Hair follicle dermal papilla cell (primary cell): ENCODE measurements around the gene OR2T33. TPM values are rescaled to one million over a fixed set of nuclear protein-coding genes. Genes with fewer than 3 reads are reported as not detected.

ENCODE experiments used
- total RNA-seq: library from RNA; depleted of rRNA; stranded (reverse); fragments of >200 nt; gene quantifications from 2 replicates; pipeline ENCODE4 v1.2.3, GENCODE V29; 2012

The OR2T33 gene, protein sequence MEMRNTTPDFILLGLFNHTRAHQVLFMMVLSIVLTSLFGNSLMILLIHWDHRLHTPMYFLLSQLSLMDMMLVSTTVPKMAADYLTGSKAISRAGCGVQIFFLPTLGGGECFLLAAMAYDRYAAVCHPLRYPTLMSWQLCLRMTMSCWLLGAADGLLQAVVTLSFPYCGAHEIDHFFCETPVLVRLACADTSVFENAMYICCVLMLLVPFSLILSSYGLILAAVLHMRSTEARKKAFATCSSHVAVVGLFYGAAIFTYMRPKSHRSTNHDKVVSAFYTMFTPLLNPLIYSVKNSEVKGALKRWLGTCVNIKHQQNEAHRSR
- total RNA-seq, result not detected in 2 replicates

DNA sequence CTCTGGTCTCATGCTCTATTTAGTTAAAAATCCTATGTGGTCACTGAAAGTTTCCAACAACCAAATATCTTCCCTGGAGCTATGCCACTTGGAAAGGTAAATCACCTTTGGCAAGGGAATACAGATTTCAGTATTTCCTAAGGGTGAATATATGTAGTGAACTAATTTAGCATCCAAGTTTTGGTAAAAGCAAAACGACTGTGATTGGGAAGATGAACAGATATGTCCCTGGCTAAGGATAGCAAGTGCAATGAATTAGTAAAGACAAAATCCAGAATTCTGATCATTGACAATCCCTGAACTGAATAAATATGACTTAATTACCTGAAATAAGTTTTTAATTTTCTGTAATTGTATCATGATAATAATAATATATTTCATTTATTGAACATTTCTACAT is at the start of gene OR2T33:
OR2T33 (minus strand) TSS at position 101 of the 400 bp plus-strand sequence. CDS start 4,162 bp downstream, outside the sequence.

DNA sequence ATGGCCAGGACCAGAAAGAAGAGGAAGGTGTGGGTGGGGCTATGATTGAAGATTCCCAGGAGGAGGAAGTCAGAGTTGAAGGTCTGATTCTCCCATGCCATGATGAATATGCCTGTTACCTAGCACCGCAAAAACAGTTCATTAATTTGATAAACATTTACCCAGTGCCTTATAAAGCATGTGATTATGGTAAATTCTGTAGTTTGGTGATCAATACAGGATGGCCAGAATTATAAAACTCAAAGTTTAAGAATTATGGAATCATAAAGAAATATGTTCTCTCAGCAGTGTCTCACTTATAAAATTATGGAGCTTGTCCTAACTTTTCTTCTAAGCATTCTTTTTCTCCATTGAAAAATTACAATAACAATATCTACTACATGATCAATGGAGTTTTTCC is 46.7 kb upstream of the OR2T33 start, which contains the start of gene OR2M7:
OR2M7 (minus strand) TSS at position 101 of the 400 bp plus-strand sequence; CDS start at position 101, 0 bp downstream.

GRCh38 chr1:248303324-248303723 is 25.5 kb upstream of the OR2T33 start, which contains the start of gene OR2T12:
TSS of gene OR2T12 (minus strand) at chr1:248303424. CDS start at chr1:248295578, 7,846 bp downstream.

DNA sequence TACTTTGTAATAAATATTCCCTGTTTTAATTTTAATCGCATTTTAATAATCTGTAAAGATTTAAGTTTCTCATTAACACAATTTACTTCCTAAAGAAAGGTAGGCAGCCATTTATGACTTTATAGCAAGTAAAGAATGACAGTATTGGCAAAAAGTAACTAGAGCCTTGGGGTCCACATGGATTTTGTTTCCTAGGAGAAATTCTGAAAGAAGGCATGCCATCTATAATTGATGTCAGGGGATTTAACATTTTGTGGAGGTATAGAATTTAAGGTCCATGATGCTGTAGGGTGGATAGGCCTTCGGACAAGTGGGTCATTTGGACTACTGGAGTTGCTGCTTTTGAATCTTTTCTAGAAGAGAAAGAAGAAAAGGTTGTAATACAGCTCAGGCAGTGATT is 46.7 kb downstream of the OR2T33 start, which contains the start of gene OR2M4:
OR2M4 (plus strand) TSS at position 301 of the 400 bp plus-strand sequence. CDS start 7,512 bp downstream, outside the sequence.

Other genes with a start within 250 kb of the OR2T33 start
- gene OR2L2, start 247.9 kb downstream of the OR2T33 start, total RNA-seq, result under 0.01 TPM in 1 of 2 replicates, not detected in the other
- gene OR2L3, start 231.1 kb downstream of the OR2T33 start, total RNA-seq, result 0.16 TPM in 1 of 2 replicates, not detected in the other
- 0.16 TPM in 1 of 2 replicates, not detected in the other for gene OR2L13, start 182.8 kb downstream of the OR2T33 start, total RNA-seq
- gene OR2M5, start 132.8 kb downstream of the OR2T33 start, total RNA-seq, result not detected in 2 replicates
- not detected in 2 replicates for gene OR2M2, start 103.2 kb downstream of the OR2T33 start, total RNA-seq
- under 0.01 and 0.12 TPM in 2 replicates for gene OR2M3, start 80.7 kb downstream of the OR2T33 start, total RNA-seq
- under 0.01 and 0.12 TPM in 2 replicates for gene OR2M4, start 46.6 kb downstream of the OR2T33 start, total RNA-seq
- gene OR2T12, start 25.4 kb upstream of the OR2T33 start, total RNA-seq, result not detected in 2 replicates
- not detected in 2 replicates for gene OR2M7, start 46.6 kb upstream of the OR2T33 start, total RNA-seq
- gene OR14C36, start 70.8 kb upstream of the OR2T33 start, total RNA-seq, result not detected in 2 replicates
- gene OR2T4, start 83.7 kb upstream of the OR2T33 start, total RNA-seq, result not detected in 2 replicates
- not detected in 2 replicates for gene OR2T6, start 97.8 kb upstream of the OR2T33 start, total RNA-seq
- gene OR2T1, start 125.1 kb upstream of the OR2T33 start, total RNA-seq, result not detected in 2 replicates
- gene OR2T2, start 167.7 kb upstream of the OR2T33 start, total RNA-seq, result not detected in 2 replicates
- gene OR2T3, start 195.4 kb upstream of the OR2T33 start, total RNA-seq, result not detected in 2 replicates
- gene OR2T5, start 210.6 kb upstream of the OR2T33 start, total RNA-seq, result not detected in 2 replicates
- not detected in 2 replicates for gene OR2G6, start 230.1 kb upstream of the OR2T33 start, total RNA-seq